Hepatocyte (in vitro differentiated cells): ENCODE data around the gene ROBO3.

Source experiments
- EZH2 ChIP-seq: fragments of 200-600 bp; sonication (generic); IDR thresholded peaks from 2 replicates; pipeline ENCODE4 v1.6.1; 2016; ENCODE audit warnings: antibody characterized with exemption, mild to moderate bottlenecking, borderline replicate concordance
- TF ChIP-seq, protein P1 (sequence below): fragments of 200-600 bp; sonication (generic); IDR thresholded peaks from 2 replicates; pipeline ENCODE4 v1.5.1; 2016; ENCODE audit warnings: antibody characterized with exemption, mild to moderate bottlenecking; ENCODE audit not compliant: poor library complexity

GRCh38 chr11:124916370-124916710 lies 51.1 kb downstream of the ROBO3 start:
- TF ChIP-seq, protein P1, sequence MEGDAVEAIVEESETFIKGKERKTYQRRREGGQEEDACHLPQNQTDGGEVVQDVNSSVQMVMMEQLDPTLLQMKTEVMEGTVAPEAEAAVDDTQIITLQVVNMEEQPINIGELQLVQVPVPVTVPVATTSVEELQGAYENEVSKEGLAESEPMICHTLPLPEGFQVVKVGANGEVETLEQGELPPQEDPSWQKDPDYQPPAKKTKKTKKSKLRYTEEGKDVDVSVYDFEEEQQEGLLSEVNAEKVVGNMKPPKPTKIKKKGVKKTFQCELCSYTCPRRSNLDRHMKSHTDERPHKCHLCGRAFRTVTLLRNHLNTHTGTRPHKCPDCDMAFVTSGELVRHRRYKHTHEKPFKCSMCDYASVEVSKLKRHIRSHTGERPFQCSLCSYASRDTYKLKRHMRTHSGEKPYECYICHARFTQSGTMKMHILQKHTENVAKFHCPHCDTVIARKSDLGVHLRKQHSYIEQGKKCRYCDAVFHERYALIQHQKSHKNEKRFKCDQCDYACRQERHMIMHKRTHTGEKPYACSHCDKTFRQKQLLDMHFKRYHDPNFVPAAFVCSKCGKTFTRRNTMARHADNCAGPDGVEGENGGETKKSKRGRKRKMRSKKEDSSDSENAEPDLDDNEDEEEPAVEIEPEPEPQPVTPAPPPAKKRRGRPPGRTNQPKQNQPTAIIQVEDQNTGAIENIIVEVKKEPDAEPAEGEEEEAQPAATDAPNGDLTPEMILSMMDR: no peak
- no peak for TF ChIP-seq EZH2
